GM19099 (cell line): ENCODE data around the gene ITGA11.
A peak's percentile ranks its signal among the peaks of the same experiment; 100 is the strongest.

Source experiments
- POLR2A ChIP-seq: IDR thresholded peaks from 3 replicates; pipeline ENCODE4 v1.6.1; 2011; ENCODE audit warnings: low read depth; ENCODE audit not compliant: insufficient read length; ENCODE audit errors: extremely low read depth

The ITGA11 gene

GRCh38 chr15:68292157-68292781, 139.7 kb downstream of the ITGA11 start:
- TF ChIP-seq POLR2A: no peak

- TF ChIP-seq POLR2A: no peak
These were observed 141.2 kb downstream of the ITGA11 start for GRCh38 chr15:68290715-68291114.

- TF ChIP-seq POLR2A: no peak
These were observed 142.2 kb downstream of the ITGA11 start for GRCh38 chr15:68289621-68290352.

GRCh38 chr15:68289057-68289456, 142.9 kb downstream of the ITGA11 start:
- TF ChIP-seq POLR2A: no peak

GRCh38 chr15:68286256-68286655, 145.7 kb downstream of the ITGA11 start:
- TF ChIP-seq POLR2A: no peak

- no peak for TF ChIP-seq POLR2A
These were observed 146.5 kb downstream of the ITGA11 start for GRCh38 chr15:68285259-68285980.

- no peak for TF ChIP-seq POLR2A
These were observed 147.2 kb downstream of the ITGA11 start for GRCh38 chr15:68284616-68285258.

GRCh38 chr15:68283401-68283800, 148.6 kb downstream of the ITGA11 start:
- TF ChIP-seq POLR2A: no peak

- TF ChIP-seq POLR2A: no peak
These were observed 151.0 kb downstream of the ITGA11 start for GRCh38 chr15:68281008-68281407.

- TF ChIP-seq POLR2A: no peak
These were observed 151.9 kb downstream of the ITGA11 start for GRCh38 chr15:68279779-68280753.

GRCh38 chr15:68278595-68279405, 153.2 kb downstream of the ITGA11 start:
- TF ChIP-seq POLR2A: no peak

GRCh38 chr15:68278345-68278594, 153.7 kb downstream of the ITGA11 start:
- no peak for TF ChIP-seq POLR2A

GRCh38 chr15:68277603-68278344, 154.2 kb downstream of the ITGA11 start, which contains the start of gene FEM1B:
Gene FEM1B, plus strand, starts transcription at chr15:68277745. Its CDS starts 673 bp downstream, at chr15:68278418.
- TF ChIP-seq POLR2A: peak; percentile 80
